ENCODE measurements around the gene B4GALNT4.
A peak's percentile ranks its signal among the peaks of the same experiment; 100 is the strongest.
"Not testable (repeated sequence)": the region's sequence is repeated elsewhere in the genome, so short reads cannot be mapped to it uniquely, and the experiment has no call there.

Gene B4GALNT4

DNA sequence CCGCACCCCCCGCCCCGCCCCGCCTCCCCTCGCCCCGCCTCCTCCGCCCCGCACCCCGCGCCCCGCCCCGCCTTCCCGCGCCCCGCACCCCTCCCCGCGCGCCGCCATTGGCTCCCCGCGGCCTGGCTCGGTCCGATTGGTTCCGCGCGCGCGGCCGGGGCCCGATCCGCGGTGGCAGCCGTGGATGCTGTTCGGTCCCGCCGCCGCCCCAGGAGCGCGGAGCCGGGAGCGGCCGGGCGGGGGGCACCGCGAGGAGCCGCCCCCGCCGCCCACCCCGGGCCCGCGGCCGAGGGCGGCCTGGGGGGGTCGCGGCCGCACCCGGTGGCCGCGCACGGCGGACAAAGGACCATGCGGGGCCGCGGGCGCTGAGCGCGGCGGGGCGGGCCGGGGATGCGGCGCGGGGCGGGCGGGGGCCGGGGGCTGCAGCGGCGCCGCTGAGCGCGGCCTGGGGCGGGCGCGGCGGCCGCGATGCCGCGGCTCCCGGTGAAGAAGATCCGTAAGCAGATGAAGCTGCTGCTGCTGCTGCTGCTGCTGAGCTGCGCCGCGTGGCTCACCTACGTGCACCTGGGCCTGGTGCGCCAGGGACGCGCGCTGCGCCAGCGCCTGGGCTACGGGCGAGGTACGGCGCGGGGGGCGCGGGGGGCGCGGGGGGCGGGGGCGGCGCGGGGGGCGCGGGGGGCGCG lies at the start of gene B4GALNT4:
Gene B4GALNT4 (plus strand): TSS at position 164 of the 683 bp plus-strand sequence. CDS start 305 bp downstream, at position 469.
- CTCF ChIA-PET = no interaction called here
- no peak for TF ChIP-seq CTCF (conservative IDR thresholded peaks at IDR 0.05; ENCODE audit: low read depth)
- peak; percentile 68 for DNase-seq (ENCODE audit: low spot score)
- peak within 1 kb of the TSS; percentile 69 for H3K27ac ChIP-seq
- POLR2A ChIA-PET (ENCODE audit: low non-redundant PET) = interaction anchor here (0.6 kb wide), 1 partner anchor 24 kb away, joined by 3 read pairs; the partner anchor contains the start of gene PKP3

DNA sequence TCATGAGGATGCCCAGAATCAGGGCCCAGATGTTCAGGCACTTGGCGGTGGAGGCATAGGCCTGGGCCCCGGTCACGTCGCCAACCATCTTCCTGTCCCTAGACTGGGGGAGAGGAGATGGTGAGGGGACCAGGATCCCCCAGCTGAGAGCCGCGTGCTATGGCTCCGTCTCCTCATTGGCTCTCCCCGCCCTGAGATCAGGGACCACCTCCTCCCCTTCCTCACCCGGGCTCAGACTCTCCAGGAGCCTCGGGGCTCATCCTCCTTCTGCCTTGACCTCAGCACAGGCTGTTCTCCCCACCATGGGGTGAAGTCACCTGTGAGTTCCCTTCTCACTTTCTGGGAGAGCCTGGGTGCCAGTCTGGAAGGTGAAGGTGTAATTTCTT lies 49.4 kb upstream of the B4GALNT4 start:
- POLR2A ChIA-PET (ENCODE audit: low non-redundant PET); DNase-seq (ENCODE audit: low spot score): not testable (repeated sequence)
- peak overlapping the region; percentile 96 for H3K27ac ChIP-seq
- CTCF ChIA-PET = interaction anchor here (0.6 kb wide), 2 partner anchors 15 to 29 kb away, joined by 3 to 4 read pairs; no protein-coding TSS in a partner anchor

DNA sequence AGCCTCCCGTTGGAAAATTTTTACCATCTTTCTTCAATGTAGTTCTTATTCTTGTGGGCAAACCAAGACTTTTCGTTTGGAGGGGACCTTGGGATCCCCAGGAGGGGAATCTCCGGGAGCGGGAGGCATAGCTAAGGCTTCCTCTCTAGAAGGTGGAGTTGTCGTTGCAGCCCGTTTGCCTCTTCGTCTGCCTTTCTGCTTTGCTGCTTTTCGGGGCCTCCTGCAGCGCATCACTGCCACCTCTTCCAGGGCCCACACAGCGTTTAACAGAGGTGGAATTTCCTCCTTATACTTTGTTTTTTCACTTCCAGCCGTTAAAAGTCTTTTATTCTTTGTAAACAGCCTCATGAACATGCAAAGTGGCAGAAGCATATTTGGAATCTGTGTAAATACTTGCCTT lies 45.1 kb upstream of the B4GALNT4 start:
- DNase-seq (ENCODE audit: low spot score) = no peak
- CTCF ChIA-PET = no interaction called here
- TF ChIP-seq CTCF (conservative IDR thresholded peaks at IDR 0.05; ENCODE audit: low read depth) = no peak
- H3K27ac ChIP-seq = no peak overlapping the region
- POLR2A ChIA-PET (ENCODE audit: low non-redundant PET) = no interaction called here

DNA sequence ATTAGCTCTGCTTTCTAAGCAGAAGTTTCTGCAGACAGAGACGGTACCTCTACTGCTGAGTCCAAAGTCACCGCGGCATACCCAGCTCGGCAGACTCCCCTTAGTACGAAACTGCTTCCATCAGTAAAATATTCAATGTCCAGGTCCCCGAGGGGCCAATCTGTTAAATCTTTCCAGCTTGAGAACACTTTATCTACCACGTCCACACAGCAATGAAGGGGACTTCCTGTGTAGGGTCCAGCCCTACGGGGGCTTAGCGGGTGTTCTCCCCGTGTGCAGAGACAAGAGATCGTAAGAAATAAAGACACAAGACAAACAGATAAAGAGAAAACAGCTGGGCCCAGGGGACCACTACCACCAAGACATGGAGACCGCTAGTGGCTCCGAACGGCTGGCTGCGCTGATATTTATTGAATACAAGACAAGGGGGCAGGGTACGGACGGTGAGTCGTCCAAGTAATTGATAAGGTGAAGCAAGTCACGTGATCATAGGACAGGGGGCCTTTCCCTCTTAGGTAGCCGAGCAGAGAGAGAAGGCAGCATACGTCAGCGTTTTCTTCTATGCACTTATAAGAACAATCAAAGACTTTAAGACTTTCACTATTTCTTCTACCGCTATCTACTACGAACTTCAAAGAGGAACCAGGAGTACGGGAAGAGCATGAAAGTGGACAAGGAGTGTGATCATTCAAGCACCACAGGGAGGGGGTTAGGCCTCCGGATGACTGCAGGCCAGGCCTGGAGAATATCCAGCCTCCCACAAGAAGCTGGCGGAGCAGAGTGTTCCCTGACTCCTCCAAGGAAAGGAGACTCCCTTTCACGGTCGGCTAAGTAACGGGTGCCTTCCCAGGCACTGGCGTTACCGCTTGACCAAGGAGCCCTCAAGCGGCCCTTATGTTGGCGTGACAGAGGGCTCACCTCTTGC lies 44.4 kb upstream of the B4GALNT4 start:
- H3K27ac ChIP-seq; CTCF ChIA-PET; POLR2A ChIA-PET (ENCODE audit: low non-redundant PET): not testable (repeated sequence)

GRCh38 chr11:325796-326591 lies 43.3 kb upstream of the B4GALNT4 start:
- POLR2A ChIA-PET (ENCODE audit: low non-redundant PET) = no interaction called here
- CTCF ChIA-PET = no interaction called here

More for the DNA sequence above, 44.4 kb upstream of the B4GALNT4 start:
- DNase-seq (ENCODE audit: low spot score) = not testable (repeated sequence)

GRCh38 chr11:326592-326841 lies 42.8 kb upstream of the B4GALNT4 start:
- ChIA-PET CTCF (no interaction called here), POLR2A (ENCODE audit: low non-redundant PET) (no interaction called here)
- no peak for TF ChIP-seq CTCF (conservative IDR thresholded peaks at IDR 0.05; ENCODE audit: low read depth)
- no peak overlapping the region for H3K27ac ChIP-seq
- DNase-seq (ENCODE audit: low spot score) = no peak

More at GRCh38 chr11:325796-326591, 43.3 kb upstream of the B4GALNT4 start:
- no peak for TF ChIP-seq CTCF (conservative IDR thresholded peaks at IDR 0.05; ENCODE audit: low read depth)
- DNase-seq (ENCODE audit: low spot score) = no peak
- H3K27ac ChIP-seq = no peak overlapping the region

DNA sequence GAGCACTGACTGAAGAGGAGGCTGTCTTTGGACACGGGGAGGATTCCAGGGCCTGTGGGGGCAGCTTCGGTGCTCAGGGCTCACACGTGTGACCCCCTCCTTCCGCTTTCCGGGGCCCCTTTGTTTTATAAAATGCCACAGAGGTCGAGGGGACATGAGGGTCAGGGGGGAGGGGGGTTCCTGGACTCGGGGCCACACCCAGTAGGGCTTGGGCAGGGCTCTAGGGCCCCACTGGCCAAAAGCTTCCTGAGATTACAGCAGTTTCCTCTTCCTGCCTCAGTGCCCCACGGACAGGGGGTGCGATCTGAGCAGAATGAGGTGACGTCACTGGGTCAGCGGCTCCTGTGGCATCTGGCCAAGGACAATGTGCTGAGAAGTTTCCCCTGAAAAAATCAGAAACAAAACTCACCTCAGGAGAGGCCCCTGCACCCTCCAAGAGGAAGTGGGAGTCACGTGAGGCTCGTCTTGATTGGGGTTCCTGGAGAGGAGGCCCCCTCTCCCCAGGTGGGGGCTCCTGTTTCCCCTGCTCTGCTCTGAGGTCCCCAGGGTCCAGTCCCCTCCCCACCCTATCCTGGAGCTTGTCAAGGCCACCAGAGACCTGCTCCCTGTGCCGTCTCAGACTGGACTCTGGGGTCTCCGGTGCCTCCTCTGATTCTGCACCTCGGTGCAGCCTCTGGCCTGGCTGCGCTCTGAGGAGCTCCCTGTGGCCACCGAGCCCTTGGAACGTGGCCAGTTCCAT lies 42.3 kb upstream of the B4GALNT4 start:
- CTCF ChIA-PET = no interaction called here
- no peak for TF ChIP-seq CTCF (conservative IDR thresholded peaks at IDR 0.05; ENCODE audit: low read depth)
- no peak for DNase-seq (ENCODE audit: low spot score)
- POLR2A ChIA-PET (ENCODE audit: low non-redundant PET) = no interaction called here
- no peak overlapping the region for H3K27ac ChIP-seq

All from RWPE1 (cell line).